D341Med (cell line): ENCODE measurements around the gene MEF2A.
"Not testable (repeated sequence)": the region's sequence is repeated elsewhere in the genome, so short reads cannot be mapped to it uniquely, and the experiment has no call there.

Source experiments
- DNase-seq: peaks from one replicate; pipeline ENCODE4 v3.0.0; 2012; ENCODE audit warnings: low spot score

Gene MEF2A

DNA sequence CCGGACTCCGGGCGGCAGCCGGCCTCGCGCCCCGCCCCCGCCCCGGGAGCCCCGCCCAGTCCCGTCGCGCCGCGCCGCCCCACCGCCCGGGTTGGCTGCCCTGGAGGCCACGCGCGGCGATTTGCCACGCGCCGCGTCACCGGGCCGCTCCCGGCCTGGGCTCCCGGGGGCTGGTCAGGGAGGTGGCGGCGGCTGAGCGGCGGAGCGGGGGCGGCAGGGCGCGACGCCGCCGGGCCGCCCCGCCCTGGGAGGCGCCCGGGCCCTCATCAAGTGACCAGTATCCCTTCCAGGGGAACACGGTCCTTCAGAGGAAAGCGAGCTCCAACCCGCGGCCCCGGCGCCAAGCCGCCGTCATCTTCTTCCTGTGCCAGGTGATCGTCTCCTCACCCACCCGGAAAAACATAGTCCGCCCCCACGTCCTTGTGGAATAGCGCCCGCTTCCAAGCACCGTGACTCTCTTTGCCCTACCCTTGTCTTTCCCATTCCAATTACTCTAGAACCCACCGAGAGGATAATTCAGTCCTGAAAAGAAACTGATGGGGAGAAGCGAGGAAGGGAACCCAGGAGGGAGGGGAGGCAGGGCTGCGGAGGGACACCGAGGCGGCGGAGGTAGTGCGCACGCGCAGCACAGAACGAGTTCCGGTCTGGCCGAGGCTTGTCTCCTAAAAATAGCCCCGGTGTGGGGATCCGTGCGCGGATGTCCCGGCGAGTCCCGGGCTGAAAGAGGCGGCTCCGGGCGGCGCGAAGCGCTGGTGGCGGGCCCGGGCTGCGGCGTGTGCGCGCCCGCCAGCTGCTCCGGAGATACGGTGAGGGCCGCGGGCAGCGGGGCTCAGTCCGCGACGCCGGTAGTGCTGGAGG, at the start of gene MEF2A:
Gene MEF2A (plus strand): TSS at position 686 of the 858 bp plus-strand sequence. CDS start 67,136 bp downstream, outside the sequence.
- peak; percentile 97 for DNase-seq

DNA sequence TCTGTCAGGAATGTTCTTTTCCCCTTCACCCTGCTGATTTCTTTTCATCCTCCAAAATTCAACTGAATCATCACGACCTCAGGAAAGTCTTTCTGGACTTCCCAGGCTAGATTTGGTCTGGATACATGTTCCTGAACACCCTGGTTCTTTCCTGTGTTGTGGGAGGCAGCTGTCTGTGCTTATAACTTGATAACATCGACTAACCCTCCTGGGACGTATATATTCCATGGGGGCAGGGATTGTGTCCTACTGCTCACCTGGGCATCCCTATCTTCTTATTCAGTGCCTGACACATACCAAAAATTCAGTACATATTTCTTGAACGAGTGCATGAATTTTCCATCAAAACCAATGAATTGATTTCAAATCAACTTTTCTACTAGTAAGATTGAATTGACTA, 47.6 kb upstream of the MEF2A start:
- DNase-seq = no peak

DNA sequence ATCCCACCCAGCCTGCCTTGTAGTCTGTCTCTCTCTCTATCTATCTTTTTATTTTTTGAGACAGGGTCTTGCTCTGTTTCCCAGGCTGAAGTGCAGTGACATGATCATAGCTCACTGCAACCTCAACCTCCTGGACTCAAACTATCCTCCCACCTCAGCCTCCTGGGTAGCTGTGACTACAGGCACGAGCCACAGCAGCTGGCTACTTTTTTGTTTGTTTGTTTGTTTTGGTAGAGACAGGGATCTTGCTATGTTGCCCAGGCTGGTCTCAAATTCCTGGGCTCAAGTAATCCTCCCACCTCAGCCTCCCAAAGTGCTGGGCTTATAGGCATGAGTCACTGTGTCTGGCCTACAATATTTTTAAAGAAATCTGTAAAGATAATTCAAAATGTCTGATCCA, 46.4 kb upstream of the MEF2A start:
- DNase-seq = not testable (repeated sequence)

DNA sequence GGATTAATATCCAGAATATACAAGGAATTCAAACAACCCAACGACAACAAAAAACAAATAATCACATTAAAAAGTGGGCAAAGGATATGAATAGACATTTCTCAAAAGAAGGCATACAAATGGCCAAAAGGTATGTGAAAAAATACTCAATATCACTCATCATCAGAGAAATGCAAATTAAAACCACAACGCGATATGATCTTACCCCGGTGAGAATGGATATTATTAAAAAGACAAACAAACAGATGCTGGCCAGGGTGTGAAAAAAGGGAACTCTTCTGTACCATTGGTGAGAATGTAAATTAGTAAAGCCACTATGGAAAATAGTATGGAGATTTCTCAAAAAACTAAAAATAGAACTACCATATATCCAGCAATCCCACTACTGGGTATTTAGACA, 43.5 kb upstream of the MEF2A start:
- DNase-seq = no peak

DNA sequence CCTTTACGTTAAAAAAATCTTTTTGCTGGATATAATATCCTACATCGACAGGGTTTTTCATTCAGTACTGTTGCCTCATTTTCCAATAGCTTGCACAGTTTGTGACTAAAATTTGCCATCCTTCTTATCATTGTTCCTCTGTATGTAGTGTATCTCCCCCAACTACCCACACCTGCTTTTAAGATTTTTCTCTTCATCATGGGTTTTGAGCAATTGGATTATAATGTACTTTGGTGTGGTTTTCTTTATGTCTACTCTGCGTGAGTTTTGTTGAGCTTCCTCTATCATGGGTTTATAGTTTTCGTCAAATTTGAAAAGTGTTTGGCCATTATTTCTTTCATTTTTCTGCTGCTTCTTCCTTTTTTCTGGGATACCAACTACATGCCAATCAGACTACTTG, 39.6 kb upstream of the MEF2A start:
- DNase-seq = no peak

DNA sequence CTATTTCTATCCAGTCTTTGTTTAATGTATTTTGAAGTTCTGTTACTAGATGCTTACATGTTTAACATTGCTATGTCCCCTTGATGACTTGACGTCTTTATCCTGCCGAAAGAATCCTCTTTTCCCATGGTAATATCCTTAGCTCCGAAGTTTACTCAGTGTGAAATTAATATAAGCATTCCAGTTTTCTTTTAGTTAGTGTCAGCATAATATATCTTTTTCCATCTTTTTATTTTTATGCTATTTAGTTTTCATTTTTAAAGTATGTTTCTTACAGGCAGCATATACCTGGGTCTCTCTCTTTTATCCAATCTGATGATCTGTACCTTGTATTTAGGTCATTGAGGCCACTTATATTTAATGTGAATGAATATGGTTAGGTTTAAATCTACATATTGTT, 39.1 kb upstream of the MEF2A start:
- no peak for DNase-seq

DNA sequence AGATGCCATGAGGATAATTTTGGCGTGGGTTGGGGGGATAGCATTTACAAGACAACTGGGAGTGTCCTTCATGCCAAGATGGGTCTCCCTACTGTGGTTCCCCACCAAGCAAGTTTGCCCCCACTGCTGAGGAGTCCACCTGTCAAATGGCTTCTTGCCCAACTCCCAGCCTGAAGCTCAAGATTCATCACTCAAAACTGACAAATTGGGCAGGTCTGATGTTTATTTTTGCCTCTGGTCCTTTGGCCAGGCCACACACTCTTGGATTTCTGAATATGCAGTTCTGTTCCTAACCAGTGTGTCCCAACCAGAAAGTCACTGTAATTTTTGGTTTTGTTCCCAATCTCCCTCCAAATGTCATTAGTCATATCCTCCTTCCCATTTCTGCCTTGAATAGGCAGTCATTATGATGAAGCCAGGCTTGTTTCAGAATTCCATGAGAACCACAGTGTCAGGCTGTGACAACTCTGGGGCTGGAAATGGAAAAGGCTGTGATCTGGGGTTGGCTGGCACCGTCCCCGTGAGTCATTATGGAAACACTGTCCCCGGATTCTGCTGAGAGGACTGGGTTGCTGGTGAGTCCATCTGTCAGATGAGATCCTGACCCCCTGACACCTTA, 29.3 kb upstream of the MEF2A start:
- no peak for DNase-seq

DNA sequence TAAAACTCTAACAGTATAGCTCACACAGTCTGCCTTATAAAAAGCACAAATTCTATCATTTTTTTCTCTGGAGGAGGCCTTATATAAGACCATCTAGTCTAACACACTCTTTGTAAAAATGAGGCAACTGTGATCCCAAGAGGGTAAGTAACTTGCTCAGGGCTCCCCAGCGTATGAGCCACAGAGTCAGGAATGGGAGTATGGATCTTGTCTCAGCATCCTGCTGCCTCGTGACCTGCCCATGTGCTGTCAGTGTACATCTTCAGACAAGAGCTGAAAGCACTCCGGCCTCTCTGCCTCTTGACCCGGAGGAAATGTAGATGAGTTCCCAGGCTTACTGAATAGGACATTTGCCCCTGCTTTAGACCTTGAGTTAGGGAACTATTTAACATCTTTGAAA, 28.4 kb upstream of the MEF2A start:
- DNase-seq = no peak

DNA sequence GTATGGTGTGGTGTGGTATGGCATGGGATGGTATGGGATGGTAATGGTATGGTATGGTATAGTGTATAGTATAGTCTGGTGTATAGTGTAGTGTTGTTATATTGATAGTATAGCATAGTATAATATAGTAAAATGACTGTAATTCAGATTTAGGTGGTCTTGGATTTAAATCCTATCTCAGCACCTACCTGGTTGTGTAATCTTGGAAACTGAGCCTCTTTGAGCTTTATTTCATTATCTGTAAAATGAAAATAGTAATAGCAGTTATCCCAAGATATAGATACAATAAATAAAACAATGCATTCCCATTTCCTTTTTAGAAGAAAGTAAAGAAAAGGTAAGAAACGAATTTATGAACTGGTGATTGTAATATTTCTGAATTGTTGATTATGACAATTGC, 27.5 kb upstream of the MEF2A start:
- no peak for DNase-seq

DNA sequence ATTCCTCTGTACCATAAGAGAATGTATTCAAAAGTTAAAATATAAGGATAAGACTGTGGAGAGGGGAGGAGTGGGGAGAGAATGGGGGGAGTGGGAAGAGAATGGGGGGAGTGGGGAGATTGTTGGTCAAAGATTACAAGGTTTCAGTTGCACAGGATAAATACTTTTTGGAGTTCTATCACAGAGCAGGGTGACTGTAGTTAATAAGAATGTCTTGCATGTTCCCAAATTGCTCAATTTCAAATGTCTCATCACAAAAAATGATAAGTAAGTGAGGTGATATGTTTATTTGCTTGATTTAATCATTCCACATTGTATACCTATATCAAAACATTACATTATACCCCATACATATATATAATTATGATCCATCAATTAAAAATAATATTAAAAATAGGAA, 23.0 kb upstream of the MEF2A start:
- DNase-seq = no peak

DNA sequence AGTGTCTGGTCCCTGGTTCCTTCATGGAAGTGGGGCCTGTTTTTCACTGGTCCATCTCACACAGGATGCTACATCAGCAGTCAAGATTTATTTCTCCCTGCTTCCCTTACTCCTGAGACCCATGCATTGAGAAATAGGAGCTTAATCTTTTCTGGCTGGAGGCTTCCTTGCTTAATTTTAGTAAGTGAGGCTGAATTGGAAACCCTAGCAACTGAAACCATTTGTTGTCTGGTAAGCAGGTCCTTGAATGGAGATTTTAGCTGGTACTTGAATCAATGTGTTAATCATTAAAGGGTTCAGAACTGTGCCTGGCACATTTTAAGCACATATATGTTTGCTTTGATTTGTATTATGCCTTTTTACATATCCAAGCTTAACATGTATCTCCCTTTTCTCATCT, 20.2 kb upstream of the MEF2A start:
- DNase-seq = no peak

DNA sequence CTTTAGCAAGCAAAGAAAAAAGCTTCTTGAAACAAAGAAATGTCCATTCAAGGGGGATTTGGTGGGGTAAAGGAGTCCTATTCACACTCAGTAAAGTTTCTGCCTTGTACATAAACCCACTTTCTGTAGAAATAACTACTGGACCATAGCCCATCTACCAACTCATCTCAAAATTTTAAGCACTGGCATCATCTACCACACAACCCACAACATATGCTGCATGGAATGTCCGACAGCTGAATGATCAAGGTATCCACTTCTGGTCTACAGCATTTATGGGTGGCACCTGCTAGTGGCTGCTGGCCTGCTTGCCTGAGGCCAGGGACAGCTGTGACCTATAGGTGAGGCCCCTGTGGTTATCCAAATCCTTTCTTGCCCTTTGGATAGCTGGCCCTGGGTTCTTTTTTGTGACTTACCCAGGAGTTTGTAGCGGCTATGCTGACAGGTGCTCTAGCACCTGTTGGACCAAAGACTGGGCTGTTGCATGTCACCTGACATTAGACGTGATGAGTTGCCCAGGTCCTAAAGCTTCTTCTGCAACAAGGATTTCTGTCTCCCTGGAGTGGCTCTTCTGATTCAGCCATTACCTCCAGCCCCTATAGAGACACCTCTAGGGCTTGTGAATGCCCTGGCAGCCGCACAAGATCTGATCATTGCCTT, 19.2 kb upstream of the MEF2A start:
- no peak for DNase-seq

DNA sequence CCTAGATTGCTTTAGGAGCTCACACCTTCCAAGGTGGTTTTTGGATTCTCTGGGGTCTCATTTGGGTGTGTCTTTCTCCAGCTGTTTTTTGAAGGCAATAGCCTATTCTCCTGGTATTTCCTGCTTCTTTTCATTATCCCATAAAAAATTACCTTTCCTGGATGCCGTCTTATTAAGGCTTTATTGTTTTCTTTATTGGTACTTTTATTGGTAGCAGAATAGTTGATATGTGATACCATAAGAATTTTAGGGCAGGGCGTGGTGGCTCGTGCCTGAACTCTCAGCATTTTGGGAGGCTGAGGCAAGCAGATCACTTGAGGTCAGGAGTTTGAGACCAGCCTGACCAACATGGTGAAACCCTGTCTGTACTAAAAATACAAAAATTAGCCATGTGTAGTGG, 18.3 kb upstream of the MEF2A start:
- no peak for DNase-seq

DNA sequence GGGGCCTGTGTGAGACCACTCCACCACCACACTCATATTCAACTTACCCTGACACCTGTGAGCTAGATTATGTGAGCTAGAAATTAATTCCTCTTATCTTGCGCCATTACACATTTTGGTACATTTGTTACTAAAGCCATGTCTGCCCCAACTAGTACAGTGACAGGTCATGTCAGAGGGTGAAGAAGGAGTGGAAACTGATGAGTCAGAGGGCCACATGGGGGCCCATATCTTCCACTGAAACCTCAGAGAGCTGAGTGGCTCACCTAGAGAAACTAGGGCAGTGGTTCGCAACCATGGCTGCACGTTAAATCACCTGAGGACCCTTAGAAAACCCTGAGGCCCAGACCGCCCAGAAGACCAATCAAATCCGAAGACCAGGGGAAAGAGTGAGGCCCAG, 15.7 kb upstream of the MEF2A start:
- no peak for DNase-seq

DNA sequence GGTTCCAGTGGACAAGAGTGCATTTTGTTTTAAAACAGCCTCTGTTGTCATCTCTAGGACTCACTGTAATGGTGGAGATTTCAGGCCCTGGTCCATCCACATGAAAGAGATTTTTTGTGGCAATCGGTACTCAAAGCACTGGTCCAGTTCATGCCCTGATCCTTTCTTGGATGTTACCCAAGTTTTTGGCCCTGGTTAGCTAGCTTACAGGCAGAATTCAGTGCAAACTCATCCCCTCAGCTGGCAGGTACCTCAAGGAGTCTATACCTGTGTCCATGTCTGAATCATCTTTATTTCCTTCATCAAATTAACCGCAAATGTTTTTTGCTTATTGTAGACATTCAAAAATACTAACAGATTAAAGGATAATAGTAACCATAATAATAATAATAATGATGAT, 13.7 kb upstream of the MEF2A start:
- DNase-seq = no peak

DNA sequence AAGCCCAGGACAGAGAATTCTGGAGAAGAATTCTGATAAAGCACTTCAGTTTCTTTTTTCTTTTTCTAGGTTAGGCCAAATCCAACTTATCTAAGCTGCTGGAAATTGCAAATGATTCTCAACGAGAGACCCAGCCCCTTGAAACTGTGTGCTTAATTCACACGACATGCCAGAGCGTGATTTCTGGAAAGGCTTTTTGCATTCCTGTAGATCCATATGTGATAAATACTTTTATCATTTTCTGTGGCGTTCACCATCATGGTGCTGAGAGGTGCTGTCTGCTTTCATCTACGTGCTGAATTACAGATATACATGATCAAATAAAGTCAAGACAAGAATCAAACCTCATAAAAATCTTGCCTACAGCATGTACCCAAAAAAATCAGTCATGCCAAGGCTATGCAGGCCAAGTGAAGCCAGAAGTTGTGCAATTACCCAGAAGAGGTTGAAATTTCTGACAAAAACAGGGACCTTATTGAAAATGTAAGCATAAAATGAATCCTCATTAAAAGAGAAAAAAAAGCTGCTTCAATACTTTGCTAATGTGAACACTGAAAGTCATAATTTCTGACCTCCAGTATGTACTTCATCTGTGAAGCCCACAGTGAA, 10.8 kb upstream of the MEF2A start:
- DNase-seq = no peak

DNA sequence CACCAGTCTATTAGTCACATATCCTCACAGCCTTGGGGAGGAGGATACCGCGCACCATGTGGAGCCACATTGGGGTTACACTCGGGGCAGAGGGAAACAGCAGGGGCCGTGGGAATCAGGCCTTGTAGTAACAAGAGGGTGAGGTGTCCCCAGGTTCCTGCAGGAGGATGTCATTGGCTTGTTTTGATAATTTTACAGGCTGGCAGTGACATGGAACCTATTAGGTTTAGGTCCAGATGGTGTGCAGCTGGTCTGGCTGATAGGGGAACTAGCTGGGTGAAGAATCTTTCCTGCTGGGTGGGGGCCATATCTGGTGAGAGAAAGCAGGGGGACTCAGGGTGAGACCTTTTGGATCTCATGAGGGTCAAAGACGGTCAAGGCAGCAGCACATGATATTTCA, 9.8 kb upstream of the MEF2A start:
- no peak for DNase-seq

DNA sequence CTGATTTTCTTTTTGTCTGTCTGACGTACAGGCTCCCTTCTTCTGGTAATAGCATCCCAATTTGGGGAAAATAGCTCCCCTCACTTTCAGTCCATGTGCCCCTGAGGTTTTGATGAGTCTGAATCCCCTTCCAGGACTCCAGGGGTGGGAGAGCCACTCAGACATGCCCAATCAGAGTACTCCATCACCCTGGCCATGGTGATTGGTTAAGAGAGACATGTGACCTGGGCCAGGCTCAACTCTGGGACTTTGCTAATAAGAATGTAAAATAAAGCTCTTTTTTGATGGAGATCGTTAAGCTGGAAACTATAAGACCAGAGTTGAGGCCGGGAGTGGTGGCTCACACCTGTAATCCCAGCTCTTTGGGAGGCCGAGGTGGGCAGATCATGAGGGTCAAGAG, 9.2 kb upstream of the MEF2A start:
- DNase-seq = no peak

DNA sequence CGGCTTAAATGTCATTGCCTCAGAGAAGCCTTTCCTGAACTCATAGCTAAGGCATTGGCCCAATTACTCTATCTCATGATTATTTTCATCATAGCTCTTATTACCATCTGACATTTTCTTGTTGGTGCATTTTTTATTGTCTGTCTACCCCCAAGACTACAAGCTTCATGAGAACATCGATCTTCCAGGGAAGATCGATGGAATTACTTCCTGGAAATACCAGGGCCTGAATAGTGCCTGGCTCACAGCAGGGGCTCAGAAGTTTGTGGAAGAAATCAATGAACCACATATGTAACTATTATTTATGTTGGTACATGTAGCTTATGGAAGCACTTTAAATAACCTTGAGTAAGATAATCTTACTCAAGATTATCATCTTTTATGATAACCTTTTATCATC, 7.7 kb upstream of the MEF2A start:
- no peak for DNase-seq

DNA sequence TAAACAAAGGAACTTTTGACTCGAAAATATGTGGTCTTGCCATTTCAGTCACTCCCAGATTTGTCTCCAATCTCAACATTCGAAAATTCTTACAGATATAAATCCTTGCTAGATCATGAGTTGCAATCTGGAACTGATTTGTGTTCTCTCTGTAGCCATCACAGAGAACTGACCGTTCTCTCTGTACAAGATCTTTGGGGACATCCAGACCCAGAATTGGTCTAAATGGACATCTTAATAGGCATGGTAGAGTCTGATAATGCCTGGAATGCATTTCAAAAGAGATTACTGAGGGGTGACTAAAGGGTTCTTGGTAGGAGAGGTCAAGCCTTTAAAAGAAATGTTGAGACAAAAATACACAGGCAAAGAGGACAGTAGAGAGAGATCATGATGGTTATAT, 7.2 kb upstream of the MEF2A start:
- DNase-seq = no peak

DNA sequence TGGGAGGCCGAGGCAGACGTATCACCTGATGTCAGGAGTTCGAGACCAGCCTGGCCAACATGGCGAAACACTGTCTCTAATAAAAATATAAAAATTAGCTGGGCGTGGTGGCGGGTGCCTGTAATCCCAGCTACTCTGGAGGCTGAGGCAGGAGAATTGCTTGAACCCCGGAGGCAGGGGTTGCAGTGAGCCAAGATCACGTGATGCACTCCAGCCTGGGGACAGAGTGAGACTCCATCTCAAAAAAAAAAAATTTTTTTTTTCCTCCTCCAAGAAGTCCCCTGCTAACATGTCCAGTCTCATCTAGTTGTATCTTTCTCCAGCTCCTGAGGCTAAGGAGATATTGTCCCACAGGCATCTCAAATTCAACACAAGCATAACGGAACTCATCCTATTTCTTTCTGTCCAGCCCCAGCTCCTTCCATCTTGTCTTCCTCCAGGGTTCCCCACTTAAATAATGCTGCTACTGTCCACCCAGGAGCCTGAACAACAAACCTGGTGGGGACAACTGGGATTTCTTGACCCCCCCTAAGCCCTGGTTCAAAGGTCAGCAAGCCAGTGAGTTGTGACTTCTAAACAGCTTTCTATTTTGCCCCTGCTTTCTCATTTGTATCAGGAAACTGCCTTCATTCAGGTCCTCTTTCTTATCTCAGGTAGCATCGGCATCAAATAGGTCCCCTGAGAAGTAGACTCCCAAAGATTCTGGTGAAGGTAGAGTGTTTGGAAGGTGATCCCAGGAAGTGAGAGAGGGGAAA, 4.1 kb upstream of the MEF2A start:
- no peak for DNase-seq

DNA sequence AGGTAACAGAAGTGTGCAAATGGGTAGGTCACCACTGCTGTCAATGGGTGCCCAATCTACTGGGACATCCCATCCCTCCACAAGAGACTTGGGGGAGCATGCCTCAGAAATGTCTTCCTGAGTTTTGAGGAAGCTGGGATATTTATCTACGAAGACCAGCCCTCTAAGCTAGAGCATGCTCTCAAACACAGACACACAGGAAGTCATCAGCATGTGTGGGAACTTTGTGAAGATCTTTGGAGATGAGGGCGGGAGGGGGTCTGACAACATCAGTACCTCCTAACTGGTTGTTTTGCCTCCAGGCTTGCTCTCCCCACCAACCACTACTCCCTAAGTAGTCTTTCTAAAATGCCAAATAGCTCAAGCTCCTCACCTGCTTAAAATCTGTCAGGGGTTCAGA, 3.5 kb upstream of the MEF2A start:
- no peak for DNase-seq
